Measurements from ENCODE around the gene ACBD6.
"Not testable (repeated sequence)": the region's sequence is repeated elsewhere in the genome, so short reads cannot be mapped to it uniquely, and the experiment has no call there.

The ACBD6 gene

GRCh38 chr1:180489976-180490375 lies 12.4 kb downstream of the ACBD6 start:
- no peak for DNase-seq (ENCODE audit: low read depth, low spot score)

DNA sequence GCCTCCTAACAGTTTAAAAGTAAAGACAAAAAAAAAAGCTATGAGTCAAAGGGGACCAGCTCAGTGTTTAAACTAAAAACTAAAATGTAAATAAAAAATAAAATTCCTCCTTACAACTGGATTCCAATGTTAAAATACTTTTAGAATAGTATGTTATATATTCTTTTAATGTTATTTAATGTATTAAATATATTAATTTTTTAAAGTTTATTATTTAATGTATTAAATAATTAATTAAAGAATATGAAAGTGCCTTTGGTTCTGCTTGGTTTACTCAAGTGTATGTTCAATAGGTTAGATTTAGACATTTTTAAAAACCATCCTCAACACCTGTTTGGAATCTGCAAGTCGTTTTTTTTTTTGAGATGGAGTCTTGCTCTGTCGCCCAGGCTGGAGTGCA lies 13.1 kb downstream of the ACBD6 start:
- DNase-seq (ENCODE audit: low read depth, low spot score): no peak

GRCh38 chr1:180488661-180489060 lies 13.7 kb downstream of the ACBD6 start:
- no peak for DNase-seq (ENCODE audit: low read depth, low spot score)

DNA sequence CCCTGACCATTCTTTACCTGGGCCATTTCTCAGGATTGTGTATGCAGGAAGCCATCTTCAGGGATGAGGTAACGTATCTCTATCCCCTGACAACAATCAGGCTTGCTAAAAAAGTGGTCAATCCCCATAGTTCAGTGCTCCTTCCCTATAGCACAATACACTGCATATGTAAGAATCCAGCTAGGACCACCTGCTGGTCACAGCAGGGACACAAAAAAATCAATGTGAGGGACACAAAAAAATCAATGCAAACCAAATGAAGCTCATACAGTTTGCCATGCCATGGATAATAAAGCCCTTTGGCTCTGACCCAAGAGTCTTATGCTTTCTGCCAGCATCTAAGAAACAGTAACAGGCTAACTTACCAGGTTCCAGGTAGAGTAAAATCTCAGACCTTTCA lies 16.3 kb downstream of the ACBD6 start:
- no peak for DNase-seq (ENCODE audit: low read depth, low spot score)

- no peak for DNase-seq (ENCODE audit: low read depth, low spot score)
Observed at GRCh38 chr1:180484490-180484889, 17.9 kb downstream of the ACBD6 start.

DNA sequence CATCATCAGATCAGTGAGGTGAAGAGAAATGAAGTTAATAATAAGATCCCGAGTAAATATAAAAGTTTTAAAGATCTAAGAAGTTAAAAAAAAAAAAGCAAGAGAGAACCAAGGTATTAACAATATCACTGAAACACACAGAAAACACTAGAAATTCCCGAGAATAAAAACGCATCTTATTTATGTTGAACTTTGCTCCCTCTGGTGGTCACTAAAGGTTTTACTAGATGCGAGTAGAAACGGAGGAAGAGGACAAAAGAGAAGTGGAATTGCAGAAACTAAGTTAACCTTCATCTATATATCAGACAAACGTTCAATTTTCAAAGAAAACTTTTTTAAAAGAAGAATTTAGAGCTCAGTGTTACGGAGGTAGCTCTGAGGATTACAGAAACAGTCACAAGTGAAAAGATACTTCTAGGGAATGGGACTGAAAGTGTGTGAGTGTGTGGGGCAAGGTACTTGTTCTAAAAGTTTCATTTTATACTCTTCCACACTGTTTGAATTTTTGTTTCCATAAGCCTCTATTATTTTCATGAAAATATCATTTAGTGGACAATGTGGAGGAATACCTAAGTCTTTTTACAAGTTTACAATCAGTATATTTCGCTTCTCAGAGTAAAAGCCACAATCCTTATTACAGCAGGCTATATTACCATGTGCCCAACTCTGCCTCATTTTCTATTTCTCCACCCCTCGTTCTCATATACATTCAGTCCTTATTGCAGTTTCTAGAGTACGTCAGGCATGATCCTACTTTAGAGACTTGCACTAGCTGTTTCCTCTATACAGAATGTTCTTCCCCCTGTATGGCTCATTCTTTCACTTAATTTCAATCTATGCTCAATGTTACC lies 19.7 kb downstream of the ACBD6 start:
- DNase-seq (ENCODE audit: low read depth, low spot score): no peak

- DNase-seq (ENCODE audit: low read depth, low spot score): no peak
Observed at GRCh38 chr1:180470031-180470430, 32.3 kb downstream of the ACBD6 start.

GRCh38 chr1:180468311-180468710 lies 34.1 kb downstream of the ACBD6 start:
- DNase-seq (ENCODE audit: low read depth, low spot score): no peak

- no peak for DNase-seq (ENCODE audit: low read depth, low spot score)
Observed at GRCh38 chr1:180462102-180462501, 40.3 kb downstream of the ACBD6 start.

- not testable (repeated sequence) for DNase-seq (ENCODE audit: low read depth, low spot score)
Observed at GRCh38 chr1:180461682-180462081, 40.7 kb downstream of the ACBD6 start.

- no peak for DNase-seq (ENCODE audit: low read depth, low spot score)
Observed at GRCh38 chr1:180458807-180459206, 43.6 kb downstream of the ACBD6 start.

GRCh38 chr1:180456191-180456590 lies 46.2 kb downstream of the ACBD6 start:
- no peak for DNase-seq (ENCODE audit: low read depth, low spot score)

DNA sequence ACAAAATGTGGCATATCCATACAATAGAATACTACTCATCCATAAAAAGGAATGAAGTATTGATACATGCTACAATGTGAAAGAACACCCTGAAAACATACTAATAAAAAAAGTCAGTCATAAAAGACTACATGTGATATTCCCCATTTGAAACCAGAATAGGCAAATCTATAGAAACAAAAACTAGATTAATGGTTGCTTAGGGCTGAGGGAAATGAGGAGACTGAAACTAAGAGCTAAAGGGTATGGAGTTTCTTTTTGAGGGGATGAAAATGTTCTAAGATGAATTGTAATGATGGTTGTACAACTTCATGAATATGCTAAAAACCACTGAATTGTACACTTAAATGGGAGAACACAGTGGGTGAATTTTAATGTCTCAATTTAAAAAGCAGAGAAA lies 50.9 kb downstream of the ACBD6 start:
- no peak for DNase-seq (ENCODE audit: low read depth, low spot score)

GRCh38 chr1:180444522-180444921 lies 57.9 kb downstream of the ACBD6 start:
- DNase-seq (ENCODE audit: low read depth, low spot score): no peak

GRCh38 chr1:180440335-180440734 lies 62.0 kb downstream of the ACBD6 start:
- no peak for DNase-seq (ENCODE audit: low read depth, low spot score)

DNA sequence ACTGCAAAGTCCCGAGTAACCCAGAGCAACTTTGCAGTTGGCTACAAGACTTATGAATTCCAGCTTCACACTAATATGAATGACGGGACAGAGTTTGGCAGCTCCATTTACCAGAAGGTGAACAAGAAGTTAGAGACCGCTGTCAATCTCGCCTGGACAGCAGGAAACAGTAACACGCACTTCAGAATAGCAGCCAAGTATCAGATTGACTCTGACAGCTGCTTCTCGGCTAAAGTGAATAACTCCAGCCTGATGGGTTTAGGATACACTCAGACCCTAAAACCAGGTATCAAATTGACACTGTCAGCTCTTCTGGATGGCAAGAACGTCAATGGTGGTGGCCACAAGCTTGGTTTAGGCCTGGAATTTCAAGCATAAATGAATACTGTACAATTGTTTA lies 66.8 kb downstream of the ACBD6 start:
- DNase-seq (ENCODE audit: low read depth, low spot score): no peak

- DNase-seq (ENCODE audit: low read depth, low spot score): no peak
Observed at GRCh38 chr1:180433873-180434272, 68.5 kb downstream of the ACBD6 start.

DNA sequence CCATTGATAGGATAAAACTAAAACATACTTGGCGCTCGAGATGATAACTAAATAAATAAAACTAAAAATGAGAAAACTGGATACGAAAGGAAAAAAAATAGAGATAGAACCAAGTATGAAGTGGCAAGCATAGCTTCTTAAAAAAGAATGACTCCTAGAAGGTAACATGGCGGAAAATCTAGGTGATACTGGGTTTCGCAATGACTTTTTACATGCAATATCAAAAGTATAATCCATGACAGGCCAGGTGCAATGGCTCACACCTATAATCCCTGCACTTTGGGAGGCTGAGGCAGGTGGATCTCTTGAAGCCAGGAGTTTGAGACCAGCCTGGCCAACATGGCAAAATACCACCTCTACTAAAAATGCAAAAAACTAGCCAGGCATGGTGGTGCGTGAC lies 70.7 kb downstream of the ACBD6 start:
- DNase-seq (ENCODE audit: low read depth, low spot score): no peak

GRCh38 chr1:180428782-180429695 lies 73.3 kb downstream of the ACBD6 start:
- DNase-seq (ENCODE audit: low read depth, low spot score): no peak

- DNase-seq (ENCODE audit: low read depth, low spot score): no peak
Observed at GRCh38 chr1:180425952-180426351, 76.4 kb downstream of the ACBD6 start.

DNA sequence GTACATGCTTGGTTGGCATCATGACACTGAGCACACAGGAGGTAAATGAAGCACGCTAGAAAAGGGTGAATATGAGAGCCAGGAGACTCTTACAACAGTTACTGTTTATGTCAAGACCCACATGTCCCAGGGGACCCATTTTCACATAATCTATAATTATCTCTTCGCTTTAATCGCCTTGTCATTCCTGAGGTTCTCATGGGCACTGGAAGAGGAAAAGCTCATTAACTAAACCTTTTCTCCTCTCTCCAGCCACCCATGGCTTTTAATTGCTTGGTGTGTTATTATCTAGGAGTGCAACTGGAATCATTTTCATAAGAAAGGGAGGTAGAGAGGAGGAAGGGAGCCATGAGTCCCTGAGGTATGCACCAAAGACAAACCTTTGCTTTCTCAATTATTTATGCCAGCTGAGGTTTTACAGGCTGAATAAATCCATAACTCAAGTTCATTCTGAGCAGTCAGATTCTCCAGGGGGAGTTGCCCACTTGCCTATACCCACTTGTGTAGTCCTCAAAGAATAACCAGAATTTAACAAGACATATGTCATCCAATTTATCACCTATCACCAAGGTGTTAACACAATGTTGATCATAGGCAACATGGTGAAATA lies 77.4 kb downstream of the ACBD6 start:
- DNase-seq (ENCODE audit: low read depth, low spot score): no peak

DNA sequence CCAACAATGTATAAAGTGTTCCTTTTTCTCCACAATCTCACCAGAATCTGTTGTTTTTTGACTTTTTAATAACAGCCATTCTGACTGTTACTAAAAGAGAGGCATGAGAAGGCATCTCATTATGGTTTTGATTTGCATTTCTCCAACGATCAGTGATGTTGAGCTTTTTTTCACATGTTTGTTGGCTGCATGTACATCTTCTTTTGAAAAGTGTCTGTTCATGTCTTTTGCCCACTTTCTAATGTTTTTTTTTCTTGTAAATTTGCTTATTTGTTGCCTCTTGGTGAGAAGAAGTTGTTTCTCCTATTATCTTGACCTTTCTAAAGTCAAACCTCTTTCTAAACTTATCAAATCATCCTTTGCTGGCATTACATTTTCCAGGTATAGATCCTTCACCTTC lies 80.8 kb downstream of the ACBD6 start:
- DNase-seq (ENCODE audit: low read depth, low spot score): no peak

Measured in activated naive CD8-positive, alpha-beta T cell treated with anti-CD3 and anti-CD28 coated beads, Interleukin-2, amount 50 U/mL, for 16 hours (primary cell).